ENCODE data around the gene LARGE2. TPM values are rescaled to one million over a fixed set of nuclear protein-coding genes. Genes with fewer than 3 reads are reported as not detected.

Gene LARGE2
- polyA plus RNA-seq, 3 donors: 16.1 to 26.2 (median 21.2) TPM

Other genes with a start within 250 kb of the LARGE2 start
- 1 to 10 TPM; 6.9 to 9.2 (median 7.6) TPM for gene SLC35C1, start 117.5 kb upstream of the LARGE2 start, polyA plus RNA-seq (ENCODE audit: insufficient read length in 3 of 3)
- 10 to 100 TPM; 24.8 to 32.8 (median 26.0) TPM for gene CRY2, start 75.2 kb upstream of the LARGE2 start, polyA plus RNA-seq (ENCODE audit: insufficient read length in 3 of 3)
- 10 to 100 TPM in 2 of 3 donors, 1 to 10 TPM in 1; 9.0 to 13.0 (median 12.9) TPM for gene MAPK8IP1, start 37.0 kb upstream of the LARGE2 start, polyA plus RNA-seq (ENCODE audit: insufficient read length in 3 of 3)
- under 1 TPM in 2 of 3 donors, not detected in 1; 0.25 to 0.66 TPM for gene FREY1, start 15.4 kb upstream of the LARGE2 start, polyA plus RNA-seq (ENCODE audit: insufficient read length in 3 of 3)
- 10 to 100 TPM; 15.5 to 17.8 (median 17.0) TPM for gene PEX16, start 4.8 kb upstream of the LARGE2 start, polyA plus RNA-seq (ENCODE audit: insufficient read length in 3 of 3)
- gene PHF21A, start 198.8 kb downstream of the LARGE2 start, polyA plus RNA-seq (ENCODE audit: insufficient read length in 3 of 3): 10 to 100 TPM; 47.1 to 59.5 (median 52.6) TPM

Data from renal cortex interstitium (tissue), 3 donors.